K562 (cell line): ENCODE data around the gene NEURL1. TPM values are rescaled to one million over a fixed set of nuclear protein-coding genes. Genes with fewer than 3 reads are reported as not detected.

ENCODE experiments used
- ATAC-seq: fragments of 200-7000 bp; cut with Tn5 transposase; 3 replicates; pipeline ENCODE4 v1.9.1; 2020; ENCODE audit warnings: moderate library complexity
- BruUV-seq: library from RNA; stranded (reverse); fragments of 400-500 nt; replicated peaks from 2 replicates; lab custom pipeline; 2021; lab: Mats Ljungman, UMichigan
- CTCF ChIA-PET: fragments of 300-600 bp; formaldehyde crosslinking; extraction: SDS; loops from one replicate; lab custom pipeline; 2021; ENCODE audit warnings: low intra/inter-chr PET ratio; lab: Yijun Ruan, JAX
- POLR2A ChIA-PET: fragments of 300-600, 350-650 bp; sonication (Branson Sonifier 250); formaldehyde crosslinking; extraction: SDS; loops from one replicate; lab custom pipeline; 2021; ENCODE audit warnings: antibody characterized with exemption, inconsistent platforms; lab: Yijun Ruan, JAX
- DNase-seq, 4 experiments: peaks; one replicate each; pipeline versions ENCODE4 v3.0.0 to v3.0.0-alpha.2; 2011 to 2018; ENCODE audit warnings: low spot score in 3 of 4, mixed read lengths in 3 of 4; ENCODE audit errors: extremely low read depth in 1 of 4
- FAIRE-seq: peaks from 2 replicates; lab custom pipeline; 2011; peaks lifted over from hg19 to GRCh38; lab: Jason Lieb, UNC
- H2AFZ ChIP-seq: 2 replicates; pipeline ENCODE4 v1.6.0; 2011; ENCODE audit warnings: low read depth, low read length, control low read depth, inconsistent platforms
- H3K27ac ChIP-seq: fragments of 200-600 bp; 3 replicates; pipeline ENCODE4 v1.8.0; 2011; ENCODE audit warnings: low read depth, mild to moderate bottlenecking, control low read depth, inconsistent platforms, low read length, moderate library complexity, mixed read lengths; ENCODE audit errors: extremely low read depth
- H3K27me3 ChIP-seq, 2 experiments: fragments of 300-600 bp in 1 of 2; 2 replicates in 1 of 2; 3 replicates in 1 of 2; pipeline versions ENCODE4 v1.6.0 to v1.8.0; 2011; ENCODE audit warnings: inconsistent platforms in 2 of 2, low read length in 2 of 2, mild to moderate bottlenecking in 1 of 2, mixed read lengths in 1 of 2, moderate library complexity in 1 of 2; ENCODE audit not compliant: control insufficient read depth in 2 of 2, insufficient read depth in 2 of 2
- H3K36me3 ChIP-seq: fragments of 300-600 bp; 3 replicates; pipeline ENCODE4 v1.8.0; 2011; ENCODE audit warnings: mild to moderate bottlenecking, low read length, inconsistent platforms; ENCODE audit not compliant: control insufficient read depth, insufficient read depth
- H3K4me1 ChIP-seq, 2 experiments: fragments of 200-600 bp in 1 of 2; replicated peaks in 1 of 2; 2 replicates in 1 of 2; 3 replicates in 1 of 2; pipeline versions ENCODE4 v1.5.1 to v1.8.0; 2011; ENCODE audit warnings: inconsistent platforms in 2 of 2, low read length in 2 of 2, mild to moderate bottlenecking in 1 of 2, mixed read lengths in 1 of 2, moderate library complexity in 1 of 2; ENCODE audit not compliant: control insufficient read depth in 2 of 2, insufficient read depth in 2 of 2
- H3K4me2 ChIP-seq: 2 replicates; pipeline ENCODE4 v1.6.1; 2011; ENCODE audit warnings: low read length, control low read depth, inconsistent platforms, mixed read lengths; ENCODE audit not compliant: insufficient read depth
- H3K4me3 ChIP-seq: fragments of 200-600 bp; sonication (generic), shearing (Covaris generic); 2 replicates; pipeline ENCODE4 v1.5.1; 2016; ENCODE audit warnings: control low read depth, inconsistent platforms
- H3K79me2 ChIP-seq: fragments of 200-600 bp; 3 replicates; pipeline ENCODE4 v1.8.0; 2011; ENCODE audit warnings: low read length, inconsistent platforms; ENCODE audit not compliant: control insufficient read depth, insufficient read depth
- H3K9ac ChIP-seq, 2 experiments: 2 replicates each; pipeline versions ENCODE4 v1.6.0 to v1.6.1; 2011; ENCODE audit warnings: low read depth in 2 of 2, low read length in 2 of 2, control low read depth in 1 of 2, inconsistent platforms in 1 of 2, mild to moderate bottlenecking in 1 of 2, mixed read lengths in 1 of 2; ENCODE audit not compliant: insufficient read depth in 1 of 2
- H3K9me1 ChIP-seq: one replicate; pipeline ENCODE4 v1.6.0; 2011; ENCODE audit warnings: inconsistent platforms, mild to moderate bottlenecking, low read length, moderate library complexity; ENCODE audit not compliant: control insufficient read depth, insufficient read depth
- H3K9me3 ChIP-seq: replicated peaks from 2 replicates; pipeline ENCODE4 v1.5.1; 2011; ENCODE audit warnings: low read depth, low read length, inconsistent platforms; ENCODE audit not compliant: control insufficient read depth, insufficient read depth
- H4K20me1 ChIP-seq: replicated peaks from 2 replicates; pipeline ENCODE4 v1.6.1; 2011; ENCODE audit warnings: low read length, inconsistent platforms, mixed read lengths; ENCODE audit not compliant: control insufficient read depth, insufficient read depth
- EZH2 ChIP-seq: IDR thresholded peaks from 2 replicates; pipeline ENCODE4 v1.6.1; 2012; ENCODE audit warnings: low read depth, mild to moderate bottlenecking, inconsistent platforms, low read length, borderline replicate concordance
- HNRNPLL ChIP-seq: fragments of 200-400 bp; formaldehyde crosslinking; IDR thresholded peaks from 2 replicates; pipeline ENCODE4 v1.6.1; 2017; ENCODE audit warnings: low read length, low read depth, mild to moderate bottlenecking; ENCODE audit not compliant: poor library complexity, severe bottlenecking
- MAFG ChIP-seq: fragments of 450-650 bp; conservative IDR thresholded peaks from 2 replicates; pipeline ENCODE4 v1.6.1; 2016; ENCODE audit warnings: missing genetic modification characterization, missing compliant biosample characterization
- MLX ChIP-seq, 2 experiments: fragments of 450-650 bp in 1 of 2; sonication (generic) in 1 of 2; formaldehyde crosslinking; conservative IDR thresholded peaks; 2 replicates each; pipeline versions ENCODE4 v1.4.0 to v1.8.1; 2020 to 2022; ENCODE audit warnings: mild to moderate bottlenecking in 1 of 2, missing genetic modification reagents in 1 of 2
- NFIC ChIP-seq: fragments of 450-650 bp; IDR thresholded peaks from 2 replicates; pipeline ENCODE4 v1.6.1; 2017; ENCODE audit warnings: mild to moderate bottlenecking, inconsistent platforms
- PCBP2 ChIP-seq: fragments of 200-400 bp; formaldehyde crosslinking; IDR thresholded peaks from 2 replicates; pipeline ENCODE4 v1.6.1; 2018; ENCODE audit warnings: low read length, low read depth, mild to moderate bottlenecking, moderate library complexity; ENCODE audit not compliant: poor library complexity, severe bottlenecking
- SAFB2 ChIP-seq: fragments of 200-400 bp; formaldehyde crosslinking; IDR thresholded peaks from 2 replicates; pipeline ENCODE4 v1.6.1; 2018; ENCODE audit warnings: borderline replicate concordance, low read length, low read depth, moderate library complexity; ENCODE audit not compliant: severe bottlenecking
- SMAD4 ChIP-seq: fragments of 250-450 bp; sonication (Bioruptor Pico); conservative IDR thresholded peaks from 2 replicates; pipeline ENCODE4 v1.8.0; 2021; ENCODE audit warnings: inconsistent platforms, mild to moderate bottlenecking, moderate library complexity
- SRF ChIP-seq, 2 experiments: fragments of 250-450, 450-650 bp in 1 of 2; sonication (Bioruptor Pico) in 1 of 2; sonication (generic) in 1 of 2; formaldehyde crosslinking; IDR thresholded peaks; 2 replicates each; pipeline versions ENCODE4 v1.5.0 to v1.5.1; 2020 to 2022; ENCODE audit warnings: mild to moderate bottlenecking in 1 of 2, missing genetic modification reagents in 1 of 2
- WHSC1 ChIP-seq: IDR thresholded peaks from one replicate; pipeline ENCODE4 v1.6.1; 2012; ENCODE audit warnings: low read length, control low read depth, inconsistent platforms
- ZNF12 ChIP-seq: sonication (generic); formaldehyde crosslinking; IDR thresholded peaks from 2 replicates; pipeline ENCODE4 v1.4.0; 2020; ENCODE audit warnings: mild to moderate bottlenecking, missing genetic modification reagents
- ZNF445 ChIP-seq: fragments of 250-450 bp; sonication (Bioruptor Pico); IDR thresholded peaks from 2 replicates; pipeline ENCODE4 v1.4.0; 2020; ENCODE audit warnings: low read depth, mild to moderate bottlenecking, moderate library complexity
- WGBS: fragments of 100-300 bp; shearing (Covaris generic); methylation state at CpG from one replicate; pipeline ENCODE4 v1.1.6; 2016; ENCODE audit warnings: low coverage, mixed read lengths; ENCODE audit not compliant: insufficient coverage; ENCODE audit errors: missing lambda C conversion rate; 5-methylcytosine and 5-hydroxymethylcytosine counted together
- in situ Hi-C: fragments of 300-500 bp; cut with MboI; formaldehyde crosslinking; loops from 4 replicates; pipeline ENCODE4 v1.15.0; 2018; ENCODE audit warnings: inconsistent platforms, mixed read lengths
- intact Hi-C: fragments of 100-400 bp; cut with micrococcal nuclease; formaldehyde crosslinking; loops from 2 replicates; pipeline ENCODE4 v1.14.2; 2022
- polyA plus RNA-seq, 8 experiments: library from polyadenylated mRNA; depleted of rRNA in 4 of 8; stranded (reverse) in 5 of 8; unstranded in 3 of 8; fragments of >200 nt; fragmentation: Nextera tagmentation in 2 of 8; fragmentation: Illumina TruSeq in 1 of 8; extraction: Ambion mirVana in 2 of 8; extraction: Trizol in 1 of 8; gene quantifications; 2 replicates each; pipeline versions ENCODE4 v1.2.1 to v1.2.3, GENCODE V29; 2011 to 2014; ENCODE audit warnings: inconsistent platforms in 1 of 8, missing spikeins in 1 of 8
- total RNA-seq, 7 experiments: library from RNA; depleted of rRNA in 6 of 7; stranded (reverse); fragments of >200 nt in 6 of 7; fragmentation: Illumina TruSeq in 2 of 7; extraction: Trizol in 2 of 7; gene quantifications; 2 replicates each; pipeline versions ENCODE4 v1.2.1 to v1.2.3, GENCODE V29; 2011 to 2021; ENCODE audit warnings: low replicate concordance in 1 of 7

The NEURL1 gene
- total and polyA plus RNA-seq, 9 of the 15 experiments (the other 6 are each of a cell fraction or from before 2014, with no cell fraction given): 0.01 to 0.45 (median 0.16) TPM; not detected in 5

- ChIA-PET CTCF (no interaction called here), POLR2A (no interaction called here)
- Histone ChIP-seq H3K9ac (no peak overlapping the region), H3K27me3 (peaks cover 2 to 31% of the 10 kb centered on the region in 2 experiments; a peak in 3 of 5 replicates), H3K79me2 (no peaks in the 10 kb centered on the region), H3K9me3 (no peaks in the 10 kb centered on the region), H4K20me1 (no peaks in the 10 kb centered on the region), H3K4me1 (peaks cover 0 to 10% of the 10 kb centered on the region in 2 experiments; a peak in 4 of 5 replicates), H3K4me2 (no peak overlapping the region), H3K27ac (no peak overlapping the region), H2AFZ (no peak overlapping the region), H3K36me3 (no peaks in the 10 kb centered on the region), H3K9me1 (no peaks in the 10 kb centered on the region), H3K4me3 (no peak overlapping the region)
- TF ChIP-seq WHSC1 (no peak), SAFB2 (no peak), PCBP2 (no peak), SMAD4 (CRISPR knock-in tag) (no peak), SRF (CRISPR knock-in tag; IDR thresholded peaks at IDR 0.05) (no peak), EZH2 (no peak), HNRNPLL (no peak), ZNF445 (no peak), NFIC (no peak), MLX (CRISPR knock-in tag; conservative IDR thresholded peaks at IDR 0.05) (no peak), ZNF12 (CRISPR knock-in tag) (no peak), MAFG (tag) (no peak)
- in situ Hi-C loops (no loop called here), intact Hi-C loops (no loop called here)
- DNase-seq: no peak
- no TSS peak for BruUV-seq
- no peak for ATAC-seq
- WGBS: 59% methylated on average over 2 of the region's 4 CpGs
- FAIRE-seq: no peak
Measured at GRCh38 chr10:103506061-103506460, 12.6 kb downstream of the NEURL1 start.
